GM23338 (cell line): Measurements from ENCODE around the gene FARS2. TPM values are rescaled to one million over a fixed set of nuclear protein-coding genes. Genes with fewer than 3 reads are reported as not detected.

ENCODE experiments used
- CTCF ChIP-seq, 2 experiments: fragments of 200-600 bp in 1 of 2; sonication (generic) in 1 of 2; conservative IDR thresholded peaks; 2 replicates each; pipeline versions ENCODE4 v1.5.1 to v1.6.1; 2016 to 2017; ENCODE audit warnings: antibody characterized with exemption in 2 of 2, low read depth in 2 of 2, mild to moderate bottlenecking in 2 of 2, moderate library complexity in 1 of 2
- ETS1 ChIP-seq: IDR thresholded peaks from 2 replicates; pipeline ENCODE4 v1.6.1; 2016; ENCODE audit warnings: antibody characterized with exemption
- NANOG ChIP-seq: IDR thresholded peaks from 2 replicates; pipeline ENCODE4 v1.6.1; 2016; ENCODE audit warnings: antibody characterized with exemption, borderline replicate concordance
- ZNF331 ChIP-seq: fragments of 250-450 bp; sonication (Bioruptor Pico); IDR thresholded peaks from 2 replicates; pipeline ENCODE4 v1.5.0; 2020; ENCODE audit warnings: low read depth, mild to moderate bottlenecking, moderate library complexity
- ZNF462 ChIP-seq: fragments of 250-450 bp; sonication (Bioruptor Pico); IDR thresholded peaks from 2 replicates; pipeline ENCODE4 v1.5.0; 2020; ENCODE audit warnings: mild to moderate bottlenecking, moderate library complexity
- polyA plus RNA-seq: library from polyadenylated mRNA; unstranded; fragments of >200 nt; fragmentation: Nextera tagmentation; extraction: Ambion mirVana; gene quantifications from 2 replicates; pipeline ENCODE4 v1.2.1, GENCODE V29; 2016
- total RNA-seq: library from RNA; depleted of rRNA; stranded (reverse); fragments of >200 nt; shearing (Covaris generic); gene quantifications from 2 replicates; pipeline ENCODE4 v1.2.3, GENCODE V29; 2014

Gene FARS2
- total and polyA plus RNA-seq, 2 experiments from 2014 or later = 7.6 to 19.0 TPM

GRCh38 chr6:5338177-5338960 is 77.1 kb downstream of the FARS2 start (continued):
- no peak for TF ChIP-seq ZNF462 (CRISPR knock-in tag)
- TF ChIP-seq ZNF331 (CRISPR knock-in tag) = no peak
- no peak for TF ChIP-seq ETS1
- no peak for TF ChIP-seq CTCF (conservative IDR thresholded peaks at IDR 0.05; ENCODE audit: low read depth in 2 of 2)
- no peak for TF ChIP-seq NANOG
